ENCODE data around the gene ENTPD8.

Gene ENTPD8

GRCh38 chr9:137441289-137441934 lies at the start of gene ENTPD8:
Gene ENTPD8 (minus strand): TSS chr9:137441357. CDS start chr9:137438285, 3,072 bp downstream.
- no peak for DNase-seq

DNA sequence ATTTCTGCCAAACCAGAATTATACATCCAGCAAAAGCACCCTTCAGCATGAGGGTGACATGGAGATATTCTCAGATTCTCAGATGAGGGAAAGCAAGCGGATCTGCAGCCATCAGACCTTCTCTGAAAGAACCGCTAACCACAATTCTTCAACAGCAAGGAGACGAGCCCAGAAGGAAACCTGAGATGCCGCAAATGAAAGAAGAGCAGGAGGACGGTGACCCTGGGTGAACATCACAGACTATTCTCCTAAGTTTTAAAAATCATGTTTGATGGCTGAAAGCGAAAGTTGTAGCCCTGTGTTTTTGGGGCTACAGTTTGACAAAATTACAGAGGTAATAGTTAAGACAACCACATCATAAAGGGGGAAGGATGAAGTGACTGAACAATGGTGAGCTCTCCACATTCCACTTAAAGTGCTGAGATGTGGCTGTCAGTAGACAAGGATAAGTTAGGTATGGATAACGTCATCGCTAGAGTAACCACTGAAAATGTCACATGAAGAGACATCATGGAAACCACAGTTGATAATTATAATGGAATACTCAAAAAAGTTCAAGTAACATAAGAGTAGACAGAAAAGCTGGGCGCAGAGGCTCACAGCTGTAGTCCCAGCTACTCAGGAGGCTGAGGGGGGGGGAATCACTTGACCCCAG lies 49.5 kb upstream of the ENTPD8 start:
- DNase-seq: no peak

DNA sequence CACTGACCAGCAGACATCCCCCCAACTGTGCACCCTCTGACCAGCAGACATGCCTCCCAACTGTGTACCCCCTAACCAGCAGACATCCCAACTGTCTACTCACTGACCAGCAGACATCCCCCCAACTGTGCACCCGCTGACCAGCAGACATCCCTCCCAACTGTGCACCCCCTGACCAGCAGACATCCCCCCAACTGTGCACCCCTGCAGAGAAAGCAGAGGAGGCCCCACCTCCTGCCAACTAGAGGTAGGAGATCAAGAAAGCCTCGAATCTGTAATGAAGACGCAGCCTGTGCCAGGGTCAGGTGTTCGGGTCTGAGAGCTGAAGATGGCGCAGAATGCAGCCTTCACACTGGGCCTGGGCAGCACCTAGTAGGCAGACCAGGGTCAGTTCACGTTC lies 47.7 kb upstream of the ENTPD8 start:
- no peak for DNase-seq

- peak; percentile 21 for DNase-seq
Measured at GRCh38 chr9:137488327-137488653, 47.1 kb upstream of the ENTPD8 start.

DNA sequence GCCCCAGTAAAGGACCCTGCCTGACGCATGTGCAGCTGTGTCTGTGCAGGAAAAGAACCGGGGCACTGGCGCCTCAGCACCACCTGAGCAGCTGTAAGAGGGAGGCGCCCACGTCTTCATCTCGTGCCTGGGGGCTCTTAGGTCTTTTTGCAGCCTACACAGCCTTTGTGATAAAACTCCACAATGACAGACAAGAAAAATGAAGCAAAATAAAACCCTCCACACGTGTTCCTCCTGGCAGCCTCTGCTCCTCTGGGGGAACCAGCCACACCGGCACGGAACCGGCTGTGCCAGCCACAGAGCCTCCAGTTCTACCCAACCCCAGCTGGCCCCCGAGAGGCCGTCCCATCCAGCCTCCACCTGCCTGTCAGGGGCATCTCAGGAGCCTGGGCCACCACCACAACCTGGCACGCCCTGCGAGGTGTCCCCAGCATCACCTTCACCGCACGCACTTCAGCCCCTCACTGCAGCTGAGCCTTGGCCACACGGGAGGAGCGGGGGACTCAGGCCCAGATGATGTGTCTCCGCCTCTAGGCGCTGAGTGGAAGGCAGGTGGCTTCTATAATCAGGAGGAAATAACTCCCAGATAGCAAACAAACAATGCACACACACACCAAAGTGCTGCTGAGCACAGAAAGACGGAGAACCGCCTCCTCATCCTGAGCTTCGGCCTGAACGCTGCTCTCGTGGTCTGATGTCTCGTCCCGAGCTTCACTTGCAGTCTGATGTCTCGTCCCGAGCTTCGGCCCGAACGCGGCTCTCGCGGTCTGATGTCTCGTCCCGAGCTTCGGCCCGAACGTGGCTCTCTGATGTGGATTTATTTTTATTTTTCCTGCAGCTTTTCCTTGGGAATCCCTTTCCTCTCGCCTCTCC lies 46.5 kb upstream of the ENTPD8 start:
- DNase-seq: peak; percentile 22

GRCh38 chr9:137486545-137487453 lies 45.6 kb upstream of the ENTPD8 start:
- no peak for DNase-seq

- DNase-seq: no peak
Measured at GRCh38 chr9:137486141-137486490, 45.0 kb upstream of the ENTPD8 start.

GRCh38 chr9:137485343-137486140 lies 44.4 kb upstream of the ENTPD8 start:
- peak; percentile 58 for DNase-seq

DNA sequence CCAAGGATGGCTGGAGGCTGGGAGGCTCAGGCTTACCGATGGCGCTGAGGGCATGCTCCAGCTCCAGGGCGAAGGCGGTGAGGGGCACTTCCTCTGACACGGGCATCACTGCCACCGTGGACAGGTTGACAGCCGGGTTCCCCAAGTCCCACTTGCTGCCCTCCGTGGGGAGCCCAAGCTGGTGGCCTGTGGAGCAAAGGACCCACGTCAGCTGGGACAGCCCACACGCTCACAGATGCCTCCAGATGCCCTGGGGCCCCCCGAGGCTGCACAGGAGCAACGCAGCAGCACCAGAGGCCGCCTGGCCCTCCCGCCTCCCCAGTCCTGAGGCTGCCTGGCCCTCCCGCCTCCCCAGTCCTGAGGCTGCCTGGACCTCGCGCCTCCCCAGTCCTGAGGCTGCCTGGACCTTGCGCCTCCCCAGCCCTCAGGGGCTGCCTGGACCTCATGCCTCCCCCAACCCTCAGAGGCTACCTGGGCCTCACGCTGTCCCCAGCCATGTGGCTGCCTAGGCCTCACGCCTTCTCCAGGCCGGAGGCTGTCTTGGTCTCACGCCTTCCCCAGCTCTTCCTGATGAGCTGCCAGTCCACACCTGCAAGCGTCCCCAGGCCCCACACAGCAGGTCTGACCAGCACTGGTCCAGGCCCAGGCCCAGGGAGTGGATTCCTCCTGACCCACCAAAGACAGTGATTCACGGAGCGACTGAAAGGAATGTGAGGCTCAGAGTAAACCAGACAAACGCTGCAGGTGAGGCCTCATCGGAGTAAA lies 43.6 kb upstream of the ENTPD8 start:
- no peak for DNase-seq

- peak; percentile 13 for DNase-seq
Measured at GRCh38 chr9:137482094-137482781, 41.1 kb upstream of the ENTPD8 start.

DNA sequence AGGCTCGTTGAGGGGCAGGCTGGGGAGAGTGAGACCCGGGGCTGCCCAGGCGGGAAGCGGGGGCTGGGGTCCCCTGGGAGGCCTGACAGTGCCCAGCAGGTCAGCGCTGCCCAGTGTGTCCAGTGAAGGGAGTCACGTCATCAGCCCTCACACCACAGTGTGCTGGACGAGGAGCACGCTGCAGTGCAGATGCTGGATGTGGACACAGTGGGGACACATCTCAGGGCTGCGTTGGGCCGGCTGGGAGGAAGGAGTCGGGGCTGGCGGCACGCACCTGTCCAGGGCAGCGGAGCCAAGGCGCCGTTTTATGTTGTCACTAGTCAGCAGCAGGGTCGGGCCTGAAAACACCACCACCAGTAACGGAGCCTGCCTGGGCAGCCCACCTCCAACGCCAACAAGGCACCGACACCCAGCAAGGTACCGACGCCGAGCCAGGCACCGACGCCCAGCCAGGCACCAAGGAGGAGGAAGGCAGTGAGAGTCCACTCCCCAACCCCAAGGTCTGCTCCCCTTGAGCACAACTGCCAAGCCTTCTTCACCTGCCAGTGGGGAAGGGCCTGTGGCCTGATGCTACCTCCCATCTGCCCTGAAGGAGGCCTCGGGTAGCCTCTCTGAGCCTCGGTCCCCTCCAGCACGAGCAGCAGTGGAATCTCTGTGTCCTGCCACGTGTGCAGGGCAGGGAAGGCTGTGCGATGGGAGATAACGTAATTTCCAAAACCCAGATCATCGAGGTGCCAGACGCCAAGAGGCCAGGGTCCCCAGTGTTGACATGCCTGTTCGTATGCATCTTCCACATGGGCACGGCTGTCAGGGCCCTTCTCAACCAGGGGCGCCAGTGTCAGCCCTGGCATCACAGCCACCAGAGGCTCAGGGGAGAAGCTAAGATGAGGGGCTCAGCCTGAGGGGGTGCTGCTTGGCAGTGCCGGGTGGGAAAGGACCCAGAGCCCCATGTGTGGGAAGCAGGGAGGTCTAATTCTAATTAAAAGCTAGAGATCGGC lies 39.8 kb upstream of the ENTPD8 start:
- DNase-seq: no peak

DNA sequence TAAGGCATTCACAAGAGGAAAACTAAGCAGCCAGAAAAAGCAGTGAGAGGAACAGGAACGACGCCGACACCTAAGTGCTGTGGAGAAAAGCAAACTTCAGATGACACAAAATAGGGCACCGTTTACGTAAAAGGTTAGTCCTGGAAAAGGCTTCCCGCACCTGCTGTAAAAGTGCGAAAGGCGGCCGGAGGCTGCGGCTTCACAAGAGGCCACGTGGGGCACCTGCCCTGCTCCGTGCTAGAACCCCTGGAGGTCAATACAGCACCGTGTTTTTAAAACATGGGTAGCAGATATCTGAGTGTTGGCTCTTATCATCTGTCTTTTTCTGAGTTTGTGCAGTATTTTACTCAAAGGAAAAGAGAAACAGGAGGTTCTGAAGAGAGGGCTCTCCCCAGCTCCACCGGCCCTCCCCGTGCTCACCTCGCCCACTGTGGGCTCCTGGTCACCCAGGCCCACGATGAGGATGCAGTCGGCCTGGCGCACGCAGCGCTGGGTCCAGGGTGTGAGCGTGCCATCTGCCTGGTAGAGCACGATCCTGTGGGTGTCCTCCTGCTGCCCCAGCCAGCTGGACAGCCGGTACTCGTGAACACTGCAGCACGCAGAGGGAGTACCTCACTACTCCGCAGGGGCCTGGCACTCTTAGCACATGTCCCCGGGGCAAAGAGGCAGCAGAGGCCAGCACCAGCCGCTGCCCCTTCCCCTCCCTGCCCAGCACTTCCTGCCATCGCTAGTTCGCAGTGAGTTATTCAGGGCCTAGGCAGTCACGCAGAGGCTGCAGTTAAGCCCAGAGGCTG lies 38.9 kb upstream of the ENTPD8 start:
- DNase-seq: no peak

DNA sequence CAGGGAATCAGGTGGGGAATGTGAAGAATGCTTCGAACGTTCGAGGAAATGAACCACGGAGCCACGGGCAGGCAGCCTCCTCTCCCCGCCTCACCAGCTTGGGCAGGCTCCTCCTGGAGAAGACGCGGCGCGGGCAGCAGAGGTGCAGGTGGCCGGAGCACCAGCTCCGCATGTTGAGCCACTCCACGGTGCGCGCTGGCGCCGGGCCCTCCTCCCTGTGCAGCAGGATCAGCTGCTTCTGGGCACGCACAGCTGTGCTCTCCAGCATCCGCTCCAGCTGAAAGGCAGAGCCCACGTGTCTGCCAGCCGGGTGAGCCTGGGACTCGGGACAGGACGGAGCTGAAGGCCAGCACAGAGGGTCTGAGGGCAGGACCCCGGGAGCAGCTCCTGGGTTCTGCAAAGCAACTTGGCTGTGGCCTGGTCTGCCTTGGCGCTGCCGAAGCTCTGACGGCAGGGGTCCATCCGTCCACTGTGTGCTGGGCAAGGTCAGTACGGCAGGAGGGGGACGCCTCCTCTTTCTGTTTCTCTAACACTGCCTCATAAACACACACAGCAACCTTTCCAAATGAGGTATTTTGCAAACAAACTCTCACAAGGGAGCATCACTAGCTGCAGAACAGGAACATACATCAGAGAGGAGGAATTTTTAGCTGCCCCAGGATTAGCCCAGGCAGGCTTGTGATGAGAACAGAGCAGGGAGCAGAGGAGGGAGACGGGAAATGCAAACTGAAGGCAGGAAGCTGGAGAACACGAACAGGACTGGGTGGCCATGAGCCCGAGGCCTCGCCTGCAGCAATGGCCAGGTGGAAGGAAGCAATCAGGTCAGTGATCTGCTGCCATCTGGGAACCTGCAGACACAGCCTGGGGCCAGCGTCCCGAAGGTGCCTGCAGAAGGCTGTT lies 38.1 kb upstream of the ENTPD8 start:
- no peak for DNase-seq

GRCh38 chr9:137478613-137478961 lies 37.4 kb upstream of the ENTPD8 start:
- DNase-seq: no peak

DNA sequence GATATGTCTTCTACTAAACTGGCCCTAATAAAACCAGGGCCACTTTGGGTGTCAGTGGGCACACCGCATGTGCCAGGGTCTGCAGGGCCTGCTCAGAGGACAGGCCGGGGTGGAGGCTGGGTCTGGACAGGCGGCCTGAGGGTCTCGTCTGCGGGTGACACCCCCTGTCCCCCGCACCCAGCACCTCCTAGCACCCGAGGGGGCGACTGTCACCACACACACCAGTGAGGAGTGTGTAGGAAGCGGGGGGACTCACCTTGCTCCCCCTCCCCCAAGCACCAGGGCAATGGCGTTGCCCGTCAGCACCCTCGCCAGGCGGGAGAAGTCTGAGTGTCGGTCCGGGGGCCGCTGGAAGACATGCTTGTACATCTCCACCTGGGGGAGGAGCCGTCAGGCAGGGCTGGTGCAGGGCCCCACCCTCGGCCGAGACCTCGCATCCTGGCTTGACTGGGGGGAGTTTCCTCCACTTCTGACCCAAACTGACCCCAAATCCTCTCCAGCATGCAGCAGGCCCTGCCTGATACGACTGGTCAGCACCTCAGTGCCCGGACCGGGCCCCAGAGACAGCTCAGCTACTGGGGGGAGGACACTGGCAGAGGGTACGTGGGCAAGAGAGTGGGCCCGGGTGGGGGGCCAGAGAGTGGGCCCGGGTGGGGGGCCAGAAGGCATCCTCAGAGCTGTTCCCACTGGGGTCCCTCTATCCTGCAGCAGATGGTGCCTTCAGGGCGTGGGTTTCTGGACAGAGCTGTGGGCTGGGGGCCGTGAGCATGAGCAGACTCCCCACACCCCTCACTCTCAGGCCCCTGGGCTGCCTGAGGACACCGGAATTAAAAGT lies 36.8 kb upstream of the ENTPD8 start:
- DNase-seq: no peak

DNA sequence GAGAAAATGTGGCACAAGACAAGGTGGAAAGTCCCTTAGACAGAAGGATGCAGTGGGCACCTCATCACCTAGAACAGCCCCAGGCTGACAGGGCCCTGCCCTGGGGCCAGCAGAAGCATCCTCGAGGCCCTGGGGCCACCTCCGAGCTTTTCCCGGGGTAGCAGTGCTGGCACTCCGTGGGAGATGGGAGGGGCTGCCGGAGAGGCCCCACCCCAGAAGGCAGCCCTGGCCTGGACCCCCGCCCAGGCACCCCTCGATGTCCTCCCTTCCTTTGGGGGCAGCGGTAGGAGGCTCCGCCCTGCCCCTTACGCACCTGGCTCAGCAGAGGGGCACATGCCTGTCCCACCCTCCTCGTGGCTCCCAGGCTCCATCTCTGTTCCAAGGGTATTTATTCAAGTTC lies 35.7 kb upstream of the ENTPD8 start:
- no peak for DNase-seq

DNA sequence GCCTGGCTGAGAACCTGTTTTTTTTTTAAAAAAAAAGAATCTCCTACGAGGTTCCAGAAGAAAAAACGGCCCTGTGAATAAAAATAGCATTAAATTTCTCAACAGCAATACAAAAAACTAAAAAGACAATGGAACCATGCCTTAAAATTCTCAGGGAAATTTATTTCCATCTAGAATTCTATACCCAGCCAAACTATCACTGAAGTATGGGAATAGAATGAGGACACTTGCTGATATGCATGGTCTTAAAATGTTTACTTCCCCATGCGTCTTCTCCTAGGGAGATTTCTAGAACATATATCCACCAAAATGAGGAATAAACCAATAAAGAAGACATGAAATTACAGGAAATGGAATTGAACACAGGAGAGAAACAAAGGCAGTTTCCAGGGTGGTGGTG lies 34.5 kb upstream of the ENTPD8 start:
- DNase-seq: no peak

Measured in NCI-H2029 treated with DMSO at 0.1 percent for 48 hours (cell line).